Neural crest cell (in vitro differentiated cells): ENCODE measurements around the gene ANKRD34B. TPM values are rescaled to one million over a fixed set of nuclear protein-coding genes. Genes with fewer than 3 reads are reported as not detected.

Experiments used
- DNase-seq: peaks from one replicate; pipeline ENCODE4 v3.0.0; 2021; ENCODE audit warnings: low read depth, mixed read lengths, low spot score
- H3K27ac Mint-ChIP-seq: one replicate; pipeline ENCODE4 v1.8.0; 2021; ENCODE audit warnings: mild to moderate bottlenecking, mixed read lengths; ENCODE audit not compliant: unreplicated experiment
- H3K27me3 Mint-ChIP-seq: 2 replicates; pipeline ENCODE4 v1.8.0; 2021; ENCODE audit warnings: low read depth, mild to moderate bottlenecking, mixed read lengths
- H3K36me3 Mint-ChIP-seq: 2 replicates; pipeline ENCODE4 v1.8.0; 2021; ENCODE audit warnings: low read depth, mild to moderate bottlenecking, mixed read lengths
- H3K4me1 Mint-ChIP-seq: 2 replicates; pipeline ENCODE4 v1.8.0; 2021; ENCODE audit warnings: mixed read lengths
- H3K4me3 Mint-ChIP-seq: one replicate; pipeline ENCODE4 v1.8.0; 2021; ENCODE audit warnings: mild to moderate bottlenecking, mixed read lengths
- H3K9me3 Mint-ChIP-seq: 2 replicates; pipeline ENCODE4 v1.8.0; 2021; ENCODE audit warnings: mixed read lengths
- CTCF ChIP-seq: fragments of 200-600 bp; sonication (generic); conservative IDR thresholded peaks from 2 replicates; pipeline ENCODE4 v1.5.0; 2021; ENCODE audit warnings: antibody characterized with exemption, mild to moderate bottlenecking
- total RNA-seq: library from RNA; stranded (reverse); gene quantifications from 2 replicates; pipeline ENCODE4 v1.2.1, GENCODE V29; 2021

The ANKRD34B gene
- total RNA-seq, 1 donor from 2014 or later = 0.05 TPM

- no peak overlapping the region for H3K27ac Mint-ChIP-seq
- H3K4me1 Mint-ChIP-seq = no peaks in the 10 kb centered on the region
- H3K27me3 Mint-ChIP-seq = no peaks in the 10 kb centered on the region
- DNase-seq = no peak
- H3K4me3 Mint-ChIP-seq = no peak overlapping the region
- H3K9me3 Mint-ChIP-seq = peaks cover 2% of the 10 kb centered on the region
- no peaks in the 10 kb centered on the region for H3K36me3 Mint-ChIP-seq
- no peak for TF ChIP-seq CTCF
These were observed 38.7 kb upstream of the ANKRD34B start for GRCh38 chr5:80608731-80609130.

GRCh38 chr5:80607832-80608231, 37.8 kb upstream of the ANKRD34B start:
- H3K9me3 Mint-ChIP-seq = peaks cover 2% of the 10 kb centered on the region
- no peaks in the 10 kb centered on the region for H3K4me1 Mint-ChIP-seq
- no peaks in the 10 kb centered on the region for H3K27me3 Mint-ChIP-seq
- no peak for DNase-seq
- no peak for TF ChIP-seq CTCF
- no peaks in the 10 kb centered on the region for H3K36me3 Mint-ChIP-seq
- no peak overlapping the region for H3K4me3 Mint-ChIP-seq
- no peak overlapping the region for H3K27ac Mint-ChIP-seq

- DNase-seq = no peak
- no peak for TF ChIP-seq CTCF
- Mint-ChIP-seq H3K27me3 (no peaks in the 10 kb centered on the region), H3K9me3 (peaks cover 2% of the 10 kb centered on the region), H3K27ac (no peak overlapping the region), H3K4me3 (no peak overlapping the region), H3K4me1 (no peaks in the 10 kb centered on the region), H3K36me3 (no peaks in the 10 kb centered on the region)
These were observed 37.3 kb upstream of the ANKRD34B start for GRCh38 chr5:80607343-80607742.

GRCh38 chr5:80600943-80601693, 31.0 kb upstream of the ANKRD34B start:
- Mint-ChIP-seq H3K9me3 (no peaks in the 10 kb centered on the region), H3K27me3 (no peaks in the 10 kb centered on the region), H3K4me1 (peaks cover 1% of the 10 kb centered on the region), H3K27ac (no peak overlapping the region), H3K36me3 (no peaks in the 10 kb centered on the region), H3K4me3 (no peak overlapping the region)
- no peak for TF ChIP-seq CTCF
- no peak for DNase-seq

- no peaks in the 10 kb centered on the region for H3K9me3 Mint-ChIP-seq
These were observed 27.4 kb upstream of the ANKRD34B start for GRCh38 chr5:80597500-80597899.

More at GRCh38 chr5:80597500-80597899, 27.4 kb upstream of the ANKRD34B start:
- DNase-seq = no peak
- Mint-ChIP-seq H3K36me3 (no peaks in the 10 kb centered on the region), H3K4me3 (no peak overlapping the region), H3K27ac (no peak overlapping the region), H3K4me1 (peaks cover 4% of the 10 kb centered on the region), H3K27me3 (no peaks in the 10 kb centered on the region)
- no peak for TF ChIP-seq CTCF
